ENCODE measurements around the gene RASL12. TPM values are rescaled to one million over a fixed set of nuclear protein-coding genes. Genes with fewer than 3 reads are reported as not detected.
A peak's percentile ranks its signal among the peaks of the same experiment; 100 is the strongest.
"Not testable (repeated sequence)": the region's sequence is repeated elsewhere in the genome, so short reads cannot be mapped to it uniquely, and the experiment has no call there.

Gene RASL12, protein sequence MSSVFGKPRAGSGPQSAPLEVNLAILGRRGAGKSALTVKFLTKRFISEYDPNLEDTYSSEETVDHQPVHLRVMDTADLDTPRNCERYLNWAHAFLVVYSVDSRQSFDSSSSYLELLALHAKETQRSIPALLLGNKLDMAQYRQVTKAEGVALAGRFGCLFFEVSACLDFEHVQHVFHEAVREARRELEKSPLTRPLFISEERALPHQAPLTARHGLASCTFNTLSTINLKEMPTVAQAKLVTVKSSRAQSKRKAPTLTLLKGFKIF
- 23.3 TPM for total RNA-seq
- long read RNA-seq, transcript RASL12-202 (4 exons, 1,523 nt), result minor isoform, 16 of 57 reads
- long read RNA-seq, transcript RASL12-201 (5 exons, 2,640 nt), result major isoform, 33 of 57 reads
- long read RNA-seq, partial matches to known transcripts, result 0 of 57 reads
- long read RNA-seq, other reads (novel, unspliced or antisense), result 8 of 57 reads

GRCh38 chr15:65067645-65068402 lies at the start of gene RASL12:
Gene RASL12, minus strand, starts transcription at chr15:65067991. Its CDS starts 156 bp downstream, at chr15:65067835.
- ATAC-seq (peak; percentile 16), DNase-seq (ENCODE audit: missing footprints) (no peak)
- intact Hi-C loops (cut with DNase I), result no loop called here

- intact Hi-C loops (cut with DNase I), result no loop called here
- DNase-seq (ENCODE audit: missing footprints), result no peak
- no peak for ATAC-seq
These were observed 47.8 kb upstream of the RASL12 start for GRCh38 chr15:65115542-65115941.

DNA sequence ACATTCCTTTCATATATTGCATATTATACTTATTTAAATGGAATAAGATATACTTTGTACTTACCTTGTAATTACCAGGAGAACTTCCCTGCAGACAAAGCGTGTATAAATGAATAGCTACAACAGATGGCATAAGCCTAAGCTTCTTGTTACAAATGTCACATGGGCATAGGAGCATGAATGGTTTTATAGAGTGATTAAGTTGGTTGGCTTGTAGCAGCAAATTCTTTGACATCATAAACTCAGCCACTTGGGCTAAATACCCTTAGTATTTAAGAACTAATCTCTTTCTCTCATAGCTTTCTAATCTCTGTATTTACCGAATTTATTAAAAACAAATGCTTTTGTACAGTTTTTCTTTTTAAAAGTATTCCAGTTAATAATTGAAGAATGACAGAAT lies 47.3 kb upstream of the RASL12 start, which contains the start of gene UBAP1L:
Gene UBAP1L, minus strand, starts transcription at position 115 of the 400 bp plus-strand sequence. CDS start 8,985 bp downstream, outside the sequence.
- ATAC-seq (no peak), DNase-seq (ENCODE audit: missing footprints) (no peak)
- intact Hi-C loops (cut with DNase I), result no loop called here

- ATAC-seq, result peak; percentile 64
- DNase-seq (ENCODE audit: missing footprints), result no peak
- intact Hi-C loops (cut with DNase I), result no loop called here
These were observed 43.0 kb upstream of the RASL12 start for GRCh38 chr15:65110676-65111292.

DNA sequence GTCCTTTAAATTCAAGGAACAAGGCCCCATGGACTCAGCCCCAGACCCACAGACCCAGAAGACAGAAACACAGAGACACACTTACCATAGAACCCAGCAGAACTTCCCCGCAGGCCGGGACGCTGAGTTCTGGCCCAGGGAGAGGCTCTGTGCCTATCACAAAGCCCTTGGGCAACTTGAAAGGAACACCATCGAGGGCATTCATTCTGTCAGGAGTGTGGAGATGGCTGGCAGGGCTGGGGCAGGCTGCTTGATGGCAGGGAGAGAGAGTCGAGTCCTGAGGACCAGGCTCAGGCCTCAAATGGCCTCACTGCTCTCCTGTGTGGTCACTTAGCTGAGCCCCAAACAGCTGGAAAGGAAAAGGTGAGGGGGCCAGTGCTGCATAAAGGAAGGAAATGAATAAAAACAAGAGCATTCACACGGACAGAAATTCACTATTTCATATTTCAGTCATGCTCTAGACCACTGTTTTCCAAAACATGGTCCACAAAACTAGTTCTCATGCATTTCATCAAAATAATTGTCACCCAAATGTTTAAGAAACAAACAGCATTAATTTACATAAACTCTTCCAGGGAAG lies 38.3 kb upstream of the RASL12 start:
- intact Hi-C loops (cut with DNase I), result no loop called here
- DNase-seq (ENCODE audit: missing footprints), result no peak

GRCh38 chr15:65105038-65105437 lies 37.2 kb upstream of the RASL12 start:
- DNase-seq (ENCODE audit: missing footprints), result no peak
- intact Hi-C loops (cut with DNase I), result no loop called here
- no peak for ATAC-seq

More for the DNA sequence above, 38.3 kb upstream of the RASL12 start:
- no peak for ATAC-seq

GRCh38 chr15:65102912-65103311 lies 35.1 kb upstream of the RASL12 start:
- no peak for ATAC-seq
- no peak for DNase-seq (ENCODE audit: missing footprints)
- intact Hi-C loops (cut with DNase I), result loop anchor here (5.0 kb wide), 1 partner anchor 71 kb away; no protein-coding TSS in a partner anchor

DNA sequence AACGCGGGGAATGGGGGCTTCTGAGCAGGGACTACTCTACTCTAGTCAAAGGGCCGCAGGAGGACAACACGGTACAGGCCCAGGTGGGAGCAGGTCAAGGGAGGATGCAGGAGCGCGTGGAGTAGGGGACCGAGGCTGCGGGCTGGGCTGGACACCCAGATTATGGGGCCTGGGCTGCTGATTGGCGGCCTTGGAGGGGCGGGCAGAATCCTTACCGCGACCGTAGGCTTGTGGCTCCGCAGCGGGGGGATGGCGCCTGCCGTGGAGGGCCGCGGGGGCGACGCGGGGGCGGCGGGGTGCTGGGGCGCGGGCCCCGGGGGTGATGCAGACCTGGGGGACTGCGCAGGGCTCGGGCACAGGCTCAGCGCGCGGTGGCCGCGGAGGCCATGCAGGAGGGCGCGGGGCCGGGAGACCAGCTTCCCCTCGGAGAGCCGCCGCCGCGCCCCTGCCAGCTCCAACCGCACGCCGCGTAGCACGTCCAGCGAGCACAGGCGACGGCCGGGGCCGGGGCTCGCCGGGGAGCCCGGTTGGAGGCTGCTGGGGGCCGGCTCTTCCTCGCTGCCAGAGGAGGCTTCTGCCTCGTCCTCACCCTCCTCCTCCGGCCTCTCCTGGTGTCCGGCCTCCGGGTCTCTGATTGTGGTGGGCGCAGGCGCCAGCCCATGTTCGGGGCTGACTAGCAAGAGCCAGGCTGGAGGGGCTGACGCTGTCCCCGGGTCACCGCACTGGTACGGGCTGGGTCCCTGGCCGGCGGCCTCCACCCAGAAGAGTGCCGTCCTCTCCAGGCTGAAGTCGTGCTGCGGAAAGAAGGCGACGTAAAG lies 34.3 kb upstream of the RASL12 start:
- no peak for DNase-seq (ENCODE audit: missing footprints)
- intact Hi-C loops (cut with DNase I), result loop anchor here (1.0 to 5.0 kb wide), 2 partner anchors 48 to 70 kb away; no protein-coding TSS in a partner anchor
- ATAC-seq, result peak; percentile 5

GRCh38 chr15:65101411-65101890 lies 33.7 kb upstream of the RASL12 start:
- DNase-seq (ENCODE audit: missing footprints) (no peak), ATAC-seq (peak; percentile 60)
- intact Hi-C loops (cut with DNase I), result loop anchor here (1.0 to 5.0 kb wide), 2 partner anchors 47 to 69 kb away; no protein-coding TSS in a partner anchor

GRCh38 chr15:65100442-65100841 lies 32.7 kb upstream of the RASL12 start:
- DNase-seq (ENCODE audit: missing footprints), result no peak
- peak; percentile 20 for ATAC-seq
- intact Hi-C loops (cut with DNase I), result loop anchor here (5.0 kb wide), 1 partner anchor 68 kb away; no protein-coding TSS in a partner anchor

DNA sequence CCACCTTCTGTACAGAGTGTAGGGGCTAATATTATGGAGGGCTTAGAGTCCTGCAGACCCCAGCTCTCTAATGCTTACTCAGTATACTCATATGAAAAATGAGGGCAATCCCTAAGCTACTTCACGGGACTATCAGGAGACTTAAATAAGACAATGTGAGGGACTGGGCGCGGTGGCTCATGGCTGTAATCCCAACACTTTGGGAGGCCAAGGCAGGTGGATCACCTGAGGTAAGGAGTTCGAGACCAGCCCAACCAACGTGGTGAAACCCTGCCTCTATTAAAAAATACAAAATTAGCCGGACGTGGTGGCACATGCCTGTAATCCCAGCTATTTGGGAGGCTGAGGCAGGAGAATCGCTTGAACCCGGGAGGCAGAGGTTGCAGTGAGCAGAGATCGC lies 32.0 kb upstream of the RASL12 start:
- intact Hi-C loops (cut with DNase I), result loop anchor here (5.0 kb wide), 1 partner anchor 68 kb away; no protein-coding TSS in a partner anchor
- not testable (repeated sequence) for ATAC-seq; DNase-seq (ENCODE audit: missing footprints)

DNA sequence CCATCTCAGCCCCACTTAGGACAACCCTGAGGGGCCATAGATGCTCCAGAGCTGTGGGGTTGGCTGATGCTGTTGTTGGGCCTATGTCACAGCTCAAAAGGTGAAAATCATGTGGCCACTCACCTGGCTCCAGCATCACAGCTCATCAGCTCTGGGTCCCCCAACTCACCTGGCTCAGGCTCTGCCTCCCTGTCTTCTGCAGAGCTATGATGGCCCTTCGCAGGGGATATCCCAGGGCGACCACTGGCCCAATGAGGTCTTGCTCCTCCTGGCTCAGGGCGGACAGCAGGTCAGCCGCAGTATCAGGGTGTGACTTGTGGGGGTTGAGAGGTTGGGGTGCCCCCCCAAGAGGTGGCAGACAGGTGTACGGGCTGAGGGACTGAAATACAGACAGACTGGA lies 31.5 kb upstream of the RASL12 start:
- intact Hi-C loops (cut with DNase I), result no loop called here
- DNase-seq (ENCODE audit: missing footprints) (no peak), ATAC-seq (no peak)

- intact Hi-C loops (cut with DNase I), result no loop called here
- no peak for DNase-seq (ENCODE audit: missing footprints)
- ATAC-seq, result no peak
These were observed 30.0 kb upstream of the RASL12 start for GRCh38 chr15:65097651-65098263.

GRCh38 chr15:65096481-65097385 lies 28.9 kb upstream of the RASL12 start:
- no peak for DNase-seq (ENCODE audit: missing footprints)
- ATAC-seq, result no peak
- intact Hi-C loops (cut with DNase I), result no loop called here

- ATAC-seq (no peak), DNase-seq (ENCODE audit: missing footprints) (no peak)
- intact Hi-C loops (cut with DNase I), result no loop called here
These were observed 27.9 kb upstream of the RASL12 start for GRCh38 chr15:65095747-65096104.

DNA sequence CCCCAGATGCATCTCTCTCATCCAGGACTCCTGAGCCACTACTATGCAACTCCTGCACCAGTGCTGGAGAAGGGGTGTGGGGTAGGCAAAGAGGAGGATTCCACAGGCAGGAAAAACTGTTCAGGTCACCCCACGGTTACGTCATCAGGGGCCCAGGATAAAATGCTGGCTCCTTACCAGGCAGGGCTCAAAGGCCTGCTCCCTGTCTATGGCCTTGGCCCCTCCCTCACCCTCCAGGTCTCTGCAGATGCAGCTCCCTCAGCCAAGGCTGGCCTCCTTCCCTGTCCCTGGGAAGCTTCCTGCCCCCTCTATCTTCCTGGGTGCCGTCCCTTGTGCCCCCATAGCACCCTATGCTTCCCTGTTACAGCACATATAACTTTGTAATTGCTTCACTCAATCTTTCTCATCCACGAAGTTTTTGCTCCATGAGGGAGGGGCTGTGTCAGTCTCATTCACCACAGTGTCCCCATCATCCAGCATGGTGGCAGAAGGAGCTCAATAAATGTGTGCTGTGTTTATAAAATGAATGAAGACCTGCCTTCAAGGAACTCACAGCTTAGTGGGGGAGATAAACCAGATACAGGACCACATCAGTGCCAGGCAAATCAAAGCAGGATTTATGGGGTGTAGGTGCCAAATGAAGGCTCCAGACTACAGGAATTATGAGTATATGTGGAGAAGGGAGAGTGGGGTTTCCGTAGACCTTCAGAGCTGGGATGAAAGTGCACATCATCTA lies 27.4 kb upstream of the RASL12 start:
- intact Hi-C loops (cut with DNase I), result no loop called here
- DNase-seq (ENCODE audit: missing footprints), result no peak
- no peak for ATAC-seq

Data from Right ventricle myocardium inferior (tissue), 1 donor.